Hepatocyte (in vitro differentiated cells): ENCODE measurements around the gene AGAP1. TPM values are rescaled to one million over a fixed set of nuclear protein-coding genes. Genes with fewer than 3 reads are reported as not detected.
A peak's percentile ranks its signal among the peaks of the same experiment; 100 is the strongest.

Experiments
- DNase-seq: peaks from one replicate; pipeline ENCODE4 v3.0.0-alpha.2; 2016; ENCODE audit warnings: low spot score
- H2AFZ ChIP-seq: fragments of 200-600 bp; sonication (generic); 2 replicates; pipeline ENCODE4 v1.6.0; 2016; ENCODE audit warnings: antibody characterized with exemption, mild to moderate bottlenecking
- H3K27ac ChIP-seq: fragments of 200-600 bp; sonication (generic); 2 replicates; pipeline ENCODE4 v1.5.1; 2016; ENCODE audit warnings: mild to moderate bottlenecking
- H3K27me3 ChIP-seq: fragments of 200-600 bp; sonication (generic); 2 replicates; pipeline ENCODE4 v1.6.1; 2016
- H3K36me3 ChIP-seq: fragments of 200-600 bp; sonication (generic); replicated peaks from 2 replicates; pipeline ENCODE4 v1.5.1; 2016; ENCODE audit warnings: low read depth; ENCODE audit not compliant: insufficient read depth
- H3K4me1 ChIP-seq: fragments of 200-600 bp; sonication (generic); 2 replicates; pipeline ENCODE4 v1.5.1; 2016; ENCODE audit warnings: mild to moderate bottlenecking, moderate library complexity; ENCODE audit not compliant: insufficient read depth
- H3K4me2 ChIP-seq: fragments of 200-600 bp; sonication (generic); 2 replicates; pipeline ENCODE4 v1.6.0; 2016
- H3K4me3 ChIP-seq: fragments of 200-600 bp; sonication (generic); 2 replicates; pipeline ENCODE4 v1.5.1; 2016; ENCODE audit warnings: mild to moderate bottlenecking
- H3K79me2 ChIP-seq: fragments of 200-600 bp; sonication (generic); 2 replicates; pipeline ENCODE4 v1.6.0; 2017; ENCODE audit warnings: mild to moderate bottlenecking
- H3K9me2 ChIP-seq: fragments of 200-600 bp; sonication (generic); replicated peaks from 2 replicates; pipeline ENCODE4 v1.6.0; 2017; ENCODE audit warnings: mild to moderate bottlenecking; ENCODE audit not compliant: insufficient read depth
- H3K9me3 ChIP-seq: fragments of 200-600 bp; sonication (generic); 2 replicates; pipeline ENCODE4 v1.5.1; 2016; ENCODE audit warnings: low read depth, mild to moderate bottlenecking
- H4K20me1 ChIP-seq: fragments of 200-600 bp; sonication (generic); 2 replicates; pipeline ENCODE4 v1.6.0; 2016; ENCODE audit warnings: mild to moderate bottlenecking; ENCODE audit not compliant: insufficient read depth, poor library complexity, severe bottlenecking
- EZH2 ChIP-seq: fragments of 200-600 bp; sonication (generic); IDR thresholded peaks from 2 replicates; pipeline ENCODE4 v1.6.1; 2016; ENCODE audit warnings: antibody characterized with exemption, mild to moderate bottlenecking, borderline replicate concordance
- EZH2phosphoT487 ChIP-seq: fragments of 200-600 bp; sonication (generic); IDR thresholded peaks from one replicate; pipeline ENCODE4 v1.6.1; 2018; ENCODE audit warnings: antibody characterized with exemption, mild to moderate bottlenecking, low read depth, moderate library complexity; ENCODE audit not compliant: unreplicated experiment, severe bottlenecking
- WGBS: methylation state at CpG from one replicate; pipeline ENCODE4 v1.1.6; 2016; ENCODE audit warnings: low lambda C conversion rate; ENCODE audit errors: missing lambda C conversion rate; 5-methylcytosine and 5-hydroxymethylcytosine counted together
- polyA plus RNA-seq: library from polyadenylated mRNA; unstranded; fragments of >200 nt; fragmentation: Nextera tagmentation; extraction: Ambion mirVana; gene quantifications from 2 replicates; pipeline ENCODE4 v1.2.1, GENCODE V29; 2016
- total RNA-seq: library from RNA; depleted of rRNA; stranded (reverse); fragments of >200 nt; gene quantifications from 2 replicates; pipeline ENCODE4 v1.2.3, GENCODE V29; 2014
- TF ChIP-seq, protein P1 (sequence below): fragments of 200-600 bp; sonication (generic); IDR thresholded peaks from 2 replicates; pipeline ENCODE4 v1.5.1; 2016; ENCODE audit warnings: antibody characterized with exemption, mild to moderate bottlenecking; ENCODE audit not compliant: poor library complexity

The AGAP1 gene
- total and polyA plus RNA-seq, 2 experiments from 2014 or later = 12.1 to 20.0 TPM

DNA sequence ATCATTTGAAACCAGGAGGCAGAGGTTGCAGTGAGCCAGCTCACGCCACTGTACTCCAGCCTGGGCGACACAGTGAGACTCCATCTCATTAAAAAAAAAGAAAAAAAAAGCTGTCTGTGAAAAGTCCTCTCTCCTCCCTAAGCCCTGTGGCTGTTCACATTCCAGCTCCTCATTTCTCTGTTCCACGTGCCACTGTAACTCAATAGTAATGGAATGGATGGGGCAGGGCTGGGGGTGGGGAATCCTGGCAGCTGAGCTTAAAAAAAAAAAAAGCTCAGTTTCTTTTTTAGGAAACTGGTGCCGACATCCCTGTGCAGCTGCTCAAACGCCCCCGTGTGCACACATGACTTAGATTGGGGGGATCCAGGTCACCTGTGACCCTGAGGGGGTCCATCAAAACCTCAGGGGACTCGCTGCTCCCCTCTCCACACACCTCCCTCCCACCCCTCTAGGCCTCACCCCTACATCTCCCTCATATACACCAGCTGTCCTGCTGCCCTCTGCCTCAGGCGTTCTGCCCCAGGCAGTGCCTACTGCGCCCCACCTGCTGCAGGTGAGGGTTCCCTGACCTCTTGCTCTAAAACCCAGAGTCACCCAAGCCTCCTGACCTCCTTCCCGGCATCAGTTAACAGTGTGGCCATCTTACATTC is 255.4 kb downstream of the AGAP1 start:
- peak overlapping the region; percentile 23 for H3K27ac ChIP-seq
- no peak overlapping the region for H3K4me2 ChIP-seq
- WGBS = 88% methylated on average over 10 of the region's 10 CpGs

DNA sequence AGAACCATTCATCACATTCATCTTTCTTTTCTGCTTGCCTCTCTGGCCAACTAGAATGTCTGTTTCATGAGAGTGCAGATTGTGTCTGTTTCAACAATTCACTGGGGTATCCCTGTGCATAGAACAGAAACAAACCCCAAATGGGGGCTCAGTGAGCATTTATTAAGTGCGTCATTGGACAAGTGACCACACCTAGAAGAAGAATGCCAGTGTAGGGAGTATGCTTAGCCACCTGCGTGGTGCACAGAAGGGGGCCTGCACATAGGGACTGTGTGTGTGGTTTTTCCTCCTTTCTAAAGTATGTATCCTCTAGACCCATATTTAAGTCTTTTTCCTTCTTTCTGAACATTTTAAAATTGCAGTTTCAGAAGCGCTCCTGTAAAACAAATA is 255.9 kb downstream of the AGAP1 start:
- TF ChIP-seq, protein P1, sequence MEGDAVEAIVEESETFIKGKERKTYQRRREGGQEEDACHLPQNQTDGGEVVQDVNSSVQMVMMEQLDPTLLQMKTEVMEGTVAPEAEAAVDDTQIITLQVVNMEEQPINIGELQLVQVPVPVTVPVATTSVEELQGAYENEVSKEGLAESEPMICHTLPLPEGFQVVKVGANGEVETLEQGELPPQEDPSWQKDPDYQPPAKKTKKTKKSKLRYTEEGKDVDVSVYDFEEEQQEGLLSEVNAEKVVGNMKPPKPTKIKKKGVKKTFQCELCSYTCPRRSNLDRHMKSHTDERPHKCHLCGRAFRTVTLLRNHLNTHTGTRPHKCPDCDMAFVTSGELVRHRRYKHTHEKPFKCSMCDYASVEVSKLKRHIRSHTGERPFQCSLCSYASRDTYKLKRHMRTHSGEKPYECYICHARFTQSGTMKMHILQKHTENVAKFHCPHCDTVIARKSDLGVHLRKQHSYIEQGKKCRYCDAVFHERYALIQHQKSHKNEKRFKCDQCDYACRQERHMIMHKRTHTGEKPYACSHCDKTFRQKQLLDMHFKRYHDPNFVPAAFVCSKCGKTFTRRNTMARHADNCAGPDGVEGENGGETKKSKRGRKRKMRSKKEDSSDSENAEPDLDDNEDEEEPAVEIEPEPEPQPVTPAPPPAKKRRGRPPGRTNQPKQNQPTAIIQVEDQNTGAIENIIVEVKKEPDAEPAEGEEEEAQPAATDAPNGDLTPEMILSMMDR = no peak
- TF ChIP-seq EZH2phosphoT487 = no peak
- TF ChIP-seq EZH2 = no peak
- Histone ChIP-seq H3K4me1 (no peaks in the 10 kb centered on the region), H3K9me2 (no peaks in the 10 kb centered on the region), H3K79me2 (no peaks in the 10 kb centered on the region), H3K4me3 (no peak overlapping the region), H4K20me1 (no peaks in the 10 kb centered on the region), H2AFZ (no peak overlapping the region), H3K36me3 (no peaks in the 10 kb centered on the region), H3K27me3 (no peaks in the 10 kb centered on the region), H3K27ac (peak overlapping the region; percentile 23), H3K4me2 (no peak overlapping the region), H3K9me3 (no peaks in the 10 kb centered on the region)
- no peak for DNase-seq
- 92% methylated on average over 3 of the region's 3 CpGs for WGBS

More for the DNA sequence above, 255.4 kb downstream of the AGAP1 start:
- H3K9me3 ChIP-seq = no peaks in the 10 kb centered on the region
- no peaks in the 10 kb centered on the region for H3K9me2 ChIP-seq
- H2AFZ ChIP-seq = no peak overlapping the region
- H3K79me2 ChIP-seq = no peaks in the 10 kb centered on the region
- peak; percentile 35 for DNase-seq
- no peaks in the 10 kb centered on the region for H3K27me3 ChIP-seq
- no peaks in the 10 kb centered on the region for H4K20me1 ChIP-seq
- no peaks in the 10 kb centered on the region for H3K4me1 ChIP-seq
- no peaks in the 10 kb centered on the region for H3K36me3 ChIP-seq
- no peak overlapping the region for H3K4me3 ChIP-seq
- TF ChIP-seq, protein P1 = no peak
- TF ChIP-seq EZH2 (no peak), EZH2phosphoT487 (no peak)

DNA sequence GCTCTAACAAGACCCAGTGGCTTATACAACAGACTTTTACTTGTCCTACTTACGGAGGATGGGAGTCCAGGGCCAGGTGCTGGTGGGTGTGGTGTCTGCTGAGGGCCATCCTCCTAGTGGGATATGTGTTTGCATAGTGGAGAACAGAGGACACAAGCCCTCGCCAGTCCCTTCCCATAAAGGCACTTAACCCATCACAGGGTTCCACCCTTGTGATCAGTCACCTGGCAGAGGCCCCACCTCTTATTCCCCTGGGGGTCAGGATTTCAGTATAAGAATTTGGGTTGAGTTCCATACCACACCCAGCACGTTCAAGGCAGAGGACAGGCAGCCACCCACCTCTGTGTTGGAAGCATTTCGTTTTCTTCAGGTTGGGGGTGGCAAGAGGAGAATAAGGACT is 259.0 kb downstream of the AGAP1 start:
- Histone ChIP-seq H3K4me3 (no peak overlapping the region), H3K27ac (no peak overlapping the region), H3K27me3 (no peaks in the 10 kb centered on the region), H3K9me2 (no peaks in the 10 kb centered on the region), H4K20me1 (no peaks in the 10 kb centered on the region), H3K36me3 (no peaks in the 10 kb centered on the region), H3K79me2 (no peaks in the 10 kb centered on the region), H3K9me3 (no peaks in the 10 kb centered on the region), H2AFZ (no peak overlapping the region), H3K4me1 (no peaks in the 10 kb centered on the region), H3K4me2 (no peak overlapping the region)
- no peak for DNase-seq
- no peak for TF ChIP-seq EZH2
- no peak for TF ChIP-seq EZH2phosphoT487
- TF ChIP-seq, protein P1 = no peak
- WGBS = 95% methylated on average over 4 of the region's 4 CpGs
